Mesendoderm (in vitro differentiated cells): ENCODE measurements around the gene AKNA.
A peak's percentile ranks its signal among the peaks of the same experiment; 100 is the strongest.

Experiments
- DNase-seq: peaks from one replicate; pipeline ENCODE4 v3.0.0; 2013
- H2AK5ac ChIP-seq: 2 replicates; pipeline ENCODE4 v1.6.1; 2013; ENCODE audit warnings: low read length, inconsistent platforms
- H2BK120ac ChIP-seq: 2 replicates; pipeline ENCODE4 v1.6.1; 2013; ENCODE audit warnings: low read depth, mild to moderate bottlenecking, low read length, moderate library complexity, mixed read lengths
- H2BK15ac ChIP-seq: replicated peaks from 2 replicates; pipeline ENCODE4 v1.6.1; 2013; ENCODE audit warnings: low read depth, mild to moderate bottlenecking, moderate library complexity
- H2BK5ac ChIP-seq: 2 replicates; pipeline ENCODE4 v1.6.1; 2013; ENCODE audit warnings: low read length, inconsistent platforms
- H3K18ac ChIP-seq: 2 replicates; pipeline ENCODE4 v1.6.1; 2013; ENCODE audit warnings: mild to moderate bottlenecking, low read length, mixed read lengths
- H3K23ac ChIP-seq: one replicate; pipeline ENCODE4 v1.6.1; 2013; ENCODE audit warnings: low read length
- H3K27ac ChIP-seq: 2 replicates; pipeline ENCODE4 v1.5.1; 2013; ENCODE audit warnings: low read depth, mild to moderate bottlenecking, inconsistent platforms, low read length, moderate library complexity
- H3K27me3 ChIP-seq: 2 replicates; pipeline ENCODE4 v1.6.1; 2013; ENCODE audit warnings: low read length, control low read depth, mild to moderate bottlenecking, inconsistent platforms; ENCODE audit not compliant: insufficient read depth, poor library complexity
- H3K36me3 ChIP-seq: 2 replicates; pipeline ENCODE4 v1.6.1; 2013; ENCODE audit warnings: low read length, inconsistent platforms; ENCODE audit not compliant: control insufficient read depth, insufficient read depth
- H3K4ac ChIP-seq: one replicate; pipeline ENCODE4 v1.6.1; 2013; ENCODE audit warnings: low read depth, mild to moderate bottlenecking, low read length, moderate library complexity
- H3K4me1 ChIP-seq: 2 replicates; pipeline ENCODE4 v1.6.1; 2013; ENCODE audit warnings: low read depth, low read length, inconsistent platforms; ENCODE audit not compliant: control insufficient read depth
- H3K4me2 ChIP-seq: 2 replicates; pipeline ENCODE4 v1.6.1; 2013; ENCODE audit warnings: low read length
- H3K4me3 ChIP-seq: 2 replicates; pipeline ENCODE4 v1.5.1; 2013; ENCODE audit warnings: mild to moderate bottlenecking, low read length
- H3K56ac ChIP-seq: one replicate; pipeline ENCODE4 v1.6.1; 2013; ENCODE audit warnings: low read length
- H3K79me1 ChIP-seq: 2 replicates; pipeline ENCODE4 v1.6.1; 2013; ENCODE audit warnings: low read length, inconsistent platforms
- H3K79me2 ChIP-seq: 2 replicates; pipeline ENCODE4 v1.6.1; 2013; ENCODE audit warnings: mild to moderate bottlenecking, low read length; ENCODE audit not compliant: control insufficient read depth, insufficient read depth
- H3K9ac ChIP-seq: 2 replicates; pipeline ENCODE4 v1.6.1; 2013; ENCODE audit warnings: low read length, inconsistent platforms
- H4K5ac ChIP-seq: one replicate; pipeline ENCODE4 v1.6.1; 2013; ENCODE audit warnings: low read length
- H4K8ac ChIP-seq: one replicate; pipeline ENCODE4 v1.6.1; 2013; ENCODE audit warnings: low read depth, mild to moderate bottlenecking, control low read depth, low read length, moderate library complexity
- WGBS: extraction: QIAGEN DNeasy Blood & Tissue Kit; methylation state at CpG from one replicate; pipeline ENCODE4 v1.1.7; 2013; ENCODE audit warnings: low lambda C conversion rate, missing lambda C conversion rate; ENCODE audit not compliant: insufficient coverage; ENCODE audit errors: extremely low coverage; 5-methylcytosine and 5-hydroxymethylcytosine counted together

Gene AKNA

GRCh38 chr9:114404531-114404930, 16.7 kb upstream of the AKNA start:
- WGBS: no CpG with 5 or more reads among the region's 2 CpGs
- Histone ChIP-seq H3K9ac (no peak overlapping the region), H3K23ac (no peak overlapping the region), H4K5ac (no peak overlapping the region), H2BK15ac (no peak overlapping the region), H2BK120ac (no peak overlapping the region), H3K56ac (no peak overlapping the region), H3K4me2 (no peak overlapping the region), H3K79me1 (no peaks in the 10 kb centered on the region), H2AK5ac (no peak overlapping the region), H3K4me3 (no peak overlapping the region), H3K27me3 (no peaks in the 10 kb centered on the region), H3K18ac (no peak overlapping the region), H3K36me3 (no peaks in the 10 kb centered on the region), H2BK5ac (no peak overlapping the region), H3K79me2 (no peaks in the 10 kb centered on the region), H3K4me1 (peaks cover 2% of the 10 kb centered on the region), H3K4ac (no peak overlapping the region), H4K8ac (no peak overlapping the region), H3K27ac (no peak overlapping the region)
- DNase-seq: no peak

DNA sequence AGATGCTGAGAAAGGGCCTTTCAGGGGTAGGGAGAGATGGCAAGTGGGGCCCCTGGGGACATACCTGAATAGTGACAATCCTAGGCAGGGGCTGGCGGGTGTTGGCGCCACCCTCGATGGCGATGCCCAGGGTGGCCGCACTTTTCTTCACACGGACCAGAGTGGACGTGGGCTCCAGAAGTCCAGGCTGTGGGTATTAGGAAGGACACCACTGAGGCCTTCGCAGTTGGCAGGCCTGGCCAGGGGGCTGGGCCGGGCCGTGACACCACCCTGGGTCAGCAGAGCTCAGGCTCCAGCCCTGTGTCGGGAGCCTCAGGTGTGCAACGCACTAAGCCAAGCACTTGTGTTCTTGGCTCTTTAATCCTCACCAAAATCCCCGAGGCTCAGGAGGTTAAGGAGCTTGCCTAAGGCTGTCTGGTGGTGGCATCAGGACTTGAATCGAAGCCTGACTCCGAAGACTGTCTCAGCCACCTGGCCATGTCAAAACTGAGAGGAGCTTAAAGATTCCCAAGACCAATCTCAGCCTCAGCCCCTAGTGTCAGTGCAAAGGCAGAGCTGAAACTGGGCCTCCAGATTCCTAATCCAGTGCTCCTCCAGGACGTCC, 15.5 kb upstream of the AKNA start:
- Histone ChIP-seq H4K5ac (no peak overlapping the region), H3K36me3 (no peaks in the 10 kb centered on the region), H3K27me3 (no peaks in the 10 kb centered on the region), H3K4me2 (no peak overlapping the region), H2AK5ac (no peak overlapping the region), H2BK120ac (no peak overlapping the region), H4K8ac (no peak overlapping the region), H3K23ac (no peak overlapping the region), H2BK5ac (no peak overlapping the region), H3K79me1 (no peaks in the 10 kb centered on the region), H3K79me2 (no peaks in the 10 kb centered on the region), H3K9ac (no peak overlapping the region), H3K56ac (no peak overlapping the region), H3K4me1 (no peaks in the 10 kb centered on the region), H3K18ac (no peak overlapping the region), H3K27ac (no peak overlapping the region), H3K4me3 (no peak overlapping the region), H2BK15ac (no peak overlapping the region), H3K4ac (no peak overlapping the region)
- DNase-seq: no peak
- WGBS: no CpG with 5 or more reads among the region's 16 CpGs

GRCh38 chr9:114401344-114401743, 13.6 kb upstream of the AKNA start:
- Histone ChIP-seq H3K36me3 (no peaks in the 10 kb centered on the region), H3K4me1 (no peaks in the 10 kb centered on the region), H2AK5ac (no peak overlapping the region), H2BK15ac (no peak overlapping the region), H2BK5ac (no peak overlapping the region), H4K5ac (no peak overlapping the region), H3K23ac (no peak overlapping the region), H3K4me3 (no peak overlapping the region), H4K8ac (no peak overlapping the region), H3K79me2 (no peaks in the 10 kb centered on the region), H3K9ac (no peak overlapping the region), H3K4ac (no peak overlapping the region), H3K56ac (no peak overlapping the region), H3K27ac (no peak overlapping the region), H2BK120ac (no peak overlapping the region), H3K4me2 (no peak overlapping the region), H3K18ac (no peak overlapping the region), H3K27me3 (no peaks in the 10 kb centered on the region), H3K79me1 (no peaks in the 10 kb centered on the region)
- WGBS: no CpG with 5 or more reads among the region's 7 CpGs
- DNase-seq: peak; percentile 39

GRCh38 chr9:114400772-114401171, 13.0 kb upstream of the AKNA start:
- Histone ChIP-seq H3K56ac (no peak overlapping the region), H3K4me2 (no peak overlapping the region), H3K79me1 (no peaks in the 10 kb centered on the region), H3K9ac (no peak overlapping the region), H3K27ac (no peak overlapping the region), H3K36me3 (no peaks in the 10 kb centered on the region), H4K5ac (no peak overlapping the region), H2BK5ac (no peak overlapping the region), H2AK5ac (no peak overlapping the region), H3K27me3 (no peaks in the 10 kb centered on the region), H3K23ac (no peak overlapping the region), H2BK120ac (no peak overlapping the region), H3K4me3 (no peak overlapping the region), H3K79me2 (no peaks in the 10 kb centered on the region), H3K18ac (no peak overlapping the region), H3K4ac (no peak overlapping the region), H2BK15ac (no peak overlapping the region), H3K4me1 (no peaks in the 10 kb centered on the region), H4K8ac (no peak overlapping the region)
- no peak for DNase-seq
- WGBS: no CpG with 5 or more reads among the region's 2 CpGs

DNA sequence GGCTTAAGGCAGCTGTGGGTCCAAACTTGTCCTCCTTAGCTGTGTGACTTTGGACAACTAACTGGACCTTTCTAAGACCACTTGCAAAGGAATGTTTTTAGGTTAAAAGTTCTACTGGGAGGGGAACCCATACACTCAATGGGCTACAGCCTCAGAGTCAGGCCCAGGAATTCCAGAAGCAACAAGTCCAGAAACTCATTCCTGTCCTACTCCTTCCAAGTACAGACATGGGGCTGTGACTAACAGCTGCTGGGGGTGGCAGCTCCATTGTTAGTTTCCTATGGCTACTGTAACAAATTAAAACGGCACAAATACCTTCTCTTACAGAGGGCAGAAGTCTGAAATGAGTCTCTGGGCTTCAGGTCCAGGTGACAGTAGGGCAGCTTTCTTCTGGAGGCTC, 12.4 kb upstream of the AKNA start:
- Histone ChIP-seq H3K4ac (no peak overlapping the region), H3K79me2 (no peaks in the 10 kb centered on the region), H4K5ac (no peak overlapping the region), H3K4me3 (no peak overlapping the region), H3K9ac (no peak overlapping the region), H3K27ac (no peak overlapping the region), H2BK15ac (no peak overlapping the region), H3K4me1 (no peaks in the 10 kb centered on the region), H3K27me3 (no peaks in the 10 kb centered on the region), H3K4me2 (no peak overlapping the region), H3K18ac (no peak overlapping the region), H3K36me3 (no peaks in the 10 kb centered on the region), H3K56ac (no peak overlapping the region), H2AK5ac (no peak overlapping the region), H2BK5ac (no peak overlapping the region), H3K79me1 (no peaks in the 10 kb centered on the region), H3K23ac (no peak overlapping the region), H2BK120ac (no peak overlapping the region), H4K8ac (no peak overlapping the region)
- no peak for DNase-seq
- WGBS: no CpG with 5 or more reads among the region's 1 CpG

GRCh38 chr9:114399381-114399780, 11.6 kb upstream of the AKNA start:
- Histone ChIP-seq H4K5ac (no peak overlapping the region), H3K27ac (no peak overlapping the region), H3K56ac (no peak overlapping the region), H4K8ac (no peak overlapping the region), H2BK5ac (no peak overlapping the region), H3K4me1 (no peaks in the 10 kb centered on the region), H3K79me1 (no peaks in the 10 kb centered on the region), H3K36me3 (no peaks in the 10 kb centered on the region), H2BK120ac (no peak overlapping the region), H3K4ac (no peak overlapping the region), H3K27me3 (no peaks in the 10 kb centered on the region), H3K18ac (no peak overlapping the region), H2BK15ac (no peak overlapping the region), H3K9ac (no peak overlapping the region), H3K23ac (no peak overlapping the region), H3K79me2 (no peaks in the 10 kb centered on the region), H3K4me2 (no peak overlapping the region), H3K4me3 (no peak overlapping the region), H2AK5ac (no peak overlapping the region)
- DNase-seq: no peak
- no CpG with 5 or more reads among the region's 4 CpGs for WGBS
